NCI-H748 (cell line): Measurements from ENCODE around the gene RYR2.
A peak's percentile ranks its signal among the peaks of the same experiment; 100 is the strongest.
"Not testable (repeated sequence)": the region's sequence is repeated elsewhere in the genome, so short reads cannot be mapped to it uniquely, and the experiment has no call there.

ENCODE experiments used
- DNase-seq: peaks from one replicate; lab custom pipeline; 2025; ENCODE audit not compliant: unreplicated experiment; lab: John Stamatoyannopoulos, UW

RYR2 gene

DNA sequence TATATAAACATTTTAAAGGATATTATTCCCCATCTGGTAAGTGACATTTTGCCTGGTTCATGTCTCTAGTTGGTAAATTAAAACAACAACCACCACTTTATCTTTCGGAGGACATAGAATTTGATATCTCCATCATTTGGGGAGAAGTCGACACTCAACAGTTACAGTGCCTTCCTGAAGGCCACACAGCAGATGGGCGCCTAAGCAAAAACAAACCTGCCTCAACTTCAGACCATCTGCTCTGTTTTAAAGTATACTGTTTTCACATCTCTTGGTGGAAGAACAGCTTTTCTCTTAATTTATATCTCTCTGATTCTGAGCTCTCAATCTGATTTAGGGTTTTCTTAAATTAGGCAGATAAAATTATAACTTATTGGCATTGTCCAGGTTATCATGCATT, 282.2 kb downstream of the RYR2 start:
- no peak for DNase-seq

DNA sequence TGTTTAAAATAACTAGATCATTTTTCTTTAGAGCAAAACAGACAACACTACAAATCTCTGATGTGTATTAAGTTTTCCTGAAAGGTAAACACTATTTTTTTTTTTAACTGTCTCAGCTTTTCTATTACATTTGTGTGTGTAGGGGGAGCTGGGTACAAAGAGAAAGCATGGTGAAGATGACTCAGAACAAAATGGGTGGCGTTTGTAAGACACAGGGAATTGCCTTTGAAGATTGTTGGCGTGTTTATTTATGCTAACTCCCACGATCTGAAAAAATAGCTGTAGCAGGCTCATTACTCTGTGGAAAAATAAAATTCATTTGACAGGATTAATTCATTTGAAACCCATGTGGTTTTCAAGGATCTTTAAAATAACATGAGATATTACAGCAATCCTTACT, 285.1 kb downstream of the RYR2 start:
- no peak for DNase-seq

DNA sequence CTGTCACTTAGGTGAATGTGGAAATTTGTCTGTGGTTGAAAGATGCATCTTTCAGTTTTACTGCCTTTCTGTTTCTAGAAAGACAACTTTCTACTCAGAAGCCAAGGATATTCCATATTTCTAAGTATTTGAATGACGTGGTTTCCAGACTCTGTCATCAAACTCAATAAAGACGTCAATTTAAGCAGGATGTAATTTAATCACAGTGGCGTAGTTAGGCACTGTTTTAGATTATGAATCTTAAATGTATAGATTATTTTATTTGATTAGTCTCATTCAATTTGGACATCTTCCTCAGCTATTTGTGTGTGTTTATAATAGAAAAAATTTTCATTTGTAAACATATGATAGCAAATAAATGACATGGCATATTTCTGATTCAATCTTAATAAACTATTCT, 298.9 kb downstream of the RYR2 start:
- DNase-seq, result no peak

DNA sequence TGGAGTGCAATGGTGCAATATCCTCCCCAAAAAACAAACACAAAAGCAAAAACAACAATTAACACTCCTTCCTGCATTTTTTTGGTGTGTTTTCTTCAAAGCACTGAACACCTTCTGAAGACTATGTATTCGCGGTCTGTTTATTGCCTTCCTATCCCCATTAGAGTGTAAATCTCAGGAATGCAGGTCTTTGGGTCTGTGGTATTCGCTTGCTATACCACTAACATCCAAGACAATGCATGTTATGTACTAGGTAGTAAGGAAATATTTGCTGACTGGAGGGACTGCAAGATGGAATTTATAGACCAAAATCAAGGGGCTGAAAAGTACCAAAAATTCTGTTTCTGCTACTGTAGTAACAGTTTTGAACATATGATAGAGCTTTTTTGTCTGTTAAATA, 299.4 kb downstream of the RYR2 start:
- no peak for DNase-seq

DNA sequence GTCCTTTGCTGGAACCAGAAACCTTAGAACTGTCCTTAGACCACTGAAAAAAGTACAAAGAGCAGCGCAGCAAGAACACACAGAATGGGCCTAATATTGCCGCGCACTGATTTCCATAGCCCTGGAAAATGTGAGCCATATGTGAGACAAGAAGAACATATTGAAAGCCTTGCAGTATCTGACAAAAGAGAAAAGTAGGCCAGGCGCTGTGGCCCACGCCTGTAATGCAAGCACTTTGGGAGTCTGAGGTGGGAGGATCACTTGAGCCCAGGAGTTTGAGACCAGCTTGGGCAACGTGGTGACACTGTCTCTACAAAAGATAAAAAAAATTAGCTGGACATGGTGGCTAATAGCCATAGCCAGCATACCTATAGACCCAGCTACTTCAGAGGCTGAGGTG, 300.7 kb downstream of the RYR2 start:
- DNase-seq, result no peak

DNA sequence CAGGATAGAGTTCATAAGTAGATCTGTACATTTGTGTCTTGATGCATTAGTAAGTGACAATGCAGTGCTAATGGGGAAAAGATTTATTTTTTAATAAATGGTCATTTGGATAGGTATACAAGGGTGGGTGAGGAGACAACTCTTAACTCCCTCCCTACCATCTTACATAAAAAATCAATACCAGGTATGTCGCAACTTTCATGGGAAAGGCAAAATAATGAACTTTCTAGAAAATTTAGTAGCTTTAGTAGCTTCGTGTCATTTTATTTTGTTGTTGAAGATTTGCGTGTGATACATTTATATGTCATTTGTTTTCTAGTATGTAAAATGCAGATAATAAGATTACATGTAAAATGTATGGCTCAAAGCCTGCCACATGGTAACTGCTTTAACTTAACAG, 310.8 kb downstream of the RYR2 start:
- no peak for DNase-seq

DNA sequence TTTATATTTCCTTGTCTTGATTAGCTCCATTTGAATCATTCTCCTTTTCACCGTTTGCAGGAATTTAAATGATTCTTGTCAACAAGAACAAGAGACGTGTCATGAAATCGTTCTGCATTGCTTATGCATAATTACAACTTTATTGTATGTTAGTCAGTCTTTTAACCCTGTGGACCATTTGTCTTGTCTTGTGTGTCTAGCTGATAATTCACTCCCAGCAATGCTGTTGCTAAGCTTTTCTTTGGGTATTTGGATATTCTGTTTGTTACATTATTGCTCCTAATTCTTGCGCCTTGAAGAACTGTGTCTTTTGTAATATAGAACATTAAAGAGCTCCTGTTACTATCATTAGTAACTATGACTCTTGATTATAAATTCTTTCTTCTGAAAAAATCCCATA, 311.9 kb downstream of the RYR2 start:
- DNase-seq, result no peak

DNA sequence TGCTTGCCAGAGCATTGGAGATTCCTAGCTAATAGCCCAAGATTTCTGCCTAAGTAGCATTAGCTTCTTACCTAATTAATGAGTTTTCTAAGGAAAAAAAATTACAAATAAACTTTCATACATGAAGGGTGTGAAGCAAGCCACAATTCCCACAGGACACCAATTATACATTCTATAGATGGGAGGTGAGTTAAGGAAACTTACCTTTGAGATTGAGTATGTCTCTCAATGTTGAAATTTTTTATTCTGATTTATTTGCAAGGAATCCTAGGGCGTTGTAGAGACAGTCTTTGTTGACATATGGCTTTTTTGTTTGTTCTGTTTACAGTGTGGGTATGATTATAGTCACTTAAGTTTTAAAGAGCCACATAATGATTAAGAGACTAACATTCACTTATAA, 313.0 kb downstream of the RYR2 start:
- DNase-seq, result no peak

DNA sequence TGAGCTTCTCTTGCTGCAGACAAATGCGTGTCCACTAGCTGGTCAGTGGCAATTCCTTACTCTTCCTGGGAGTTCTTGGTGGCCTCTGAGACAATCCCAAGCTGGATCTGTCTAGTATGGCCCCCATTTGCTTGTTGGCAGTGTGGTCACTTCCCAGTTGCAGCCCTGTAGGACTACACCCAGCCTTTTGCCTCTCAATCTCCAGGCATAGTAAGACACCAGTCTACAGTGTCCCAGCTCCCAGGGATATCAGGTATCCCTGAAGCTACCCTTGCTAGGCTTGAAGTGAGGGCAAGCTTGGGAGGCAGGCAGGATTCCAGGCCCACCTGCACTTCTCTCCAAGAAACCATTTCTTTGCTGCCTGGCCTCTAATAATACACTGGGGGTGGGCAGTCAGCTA, 316.6 kb downstream of the RYR2 start:
- DNase-seq, result no peak

DNA sequence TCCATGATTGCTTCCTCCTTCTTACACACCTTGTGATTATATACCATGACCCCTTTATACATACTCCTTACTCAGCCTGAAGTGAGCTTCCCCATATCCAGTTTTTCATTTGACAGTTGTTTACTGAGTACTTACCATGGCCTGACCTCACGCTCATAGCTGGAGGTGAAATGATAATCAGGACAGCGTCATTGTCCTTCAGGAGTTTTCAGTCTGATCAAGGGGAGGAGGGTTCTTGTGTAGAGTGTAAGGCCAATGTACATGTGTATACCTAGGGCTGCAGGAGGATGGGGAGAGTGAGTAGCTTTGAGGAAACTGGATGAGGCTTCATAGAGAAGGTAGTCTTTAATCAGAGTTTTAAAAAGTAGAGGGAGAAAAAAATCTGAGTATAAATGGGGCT, 325.8 kb downstream of the RYR2 start:
- no peak for DNase-seq

DNA sequence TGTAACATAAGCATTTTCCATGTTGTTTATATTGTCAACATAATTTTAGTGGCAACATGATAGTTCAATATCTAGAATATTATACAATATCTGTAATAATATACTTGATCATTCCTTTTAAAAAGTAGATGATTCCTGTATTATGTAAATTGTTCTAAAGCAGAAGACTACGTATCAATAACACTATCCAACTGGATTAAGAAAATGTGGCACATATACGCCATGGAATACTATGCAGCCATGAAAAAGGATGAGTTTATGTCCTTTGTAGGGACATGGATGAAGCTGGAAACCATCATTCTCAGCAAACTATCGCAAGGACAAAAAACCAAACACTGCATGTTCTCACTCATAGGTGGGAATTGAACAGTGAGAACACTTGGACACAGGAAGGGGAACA, 329.5 kb downstream of the RYR2 start:
- DNase-seq, result not testable (repeated sequence)

DNA sequence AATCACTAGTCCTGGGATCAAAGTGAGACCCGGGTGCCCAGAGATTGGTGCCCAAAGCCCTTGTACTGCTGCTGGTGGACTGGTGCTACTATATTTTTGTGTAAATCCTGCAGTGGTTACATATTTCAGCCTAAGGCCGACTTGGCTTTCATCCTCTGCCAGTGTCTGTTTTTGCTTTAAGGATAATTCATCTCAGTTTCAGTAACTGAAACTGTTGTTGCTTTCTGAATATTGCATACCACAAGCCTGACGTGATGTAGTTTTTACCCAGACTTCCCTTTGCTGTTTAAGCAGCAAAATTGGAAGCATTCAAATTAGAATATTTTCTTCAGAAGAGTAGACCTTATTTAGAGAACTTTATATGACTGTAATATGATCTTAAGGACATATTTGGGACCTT, 341.8 kb downstream of the RYR2 start:
- no peak for DNase-seq

DNA sequence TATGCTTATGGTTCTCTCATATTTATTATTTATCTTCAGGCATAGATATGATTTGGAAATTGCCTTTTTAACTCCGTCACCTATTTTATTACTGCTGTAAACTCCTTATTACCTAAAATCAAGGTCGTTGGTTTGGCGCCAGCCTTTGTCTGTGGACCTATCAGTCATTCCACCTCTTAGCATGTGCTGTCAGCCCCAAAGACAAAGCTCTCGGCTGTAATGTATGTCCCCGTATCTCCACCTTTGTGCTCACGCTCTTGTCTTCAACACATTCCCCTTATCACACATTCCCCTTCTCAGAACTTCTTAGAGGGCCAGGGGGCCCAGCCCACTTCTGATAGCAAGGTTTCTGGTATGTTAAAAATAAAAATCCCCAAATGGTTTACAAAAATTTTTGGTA, 342.2 kb downstream of the RYR2 start:
- DNase-seq, result no peak

DNA sequence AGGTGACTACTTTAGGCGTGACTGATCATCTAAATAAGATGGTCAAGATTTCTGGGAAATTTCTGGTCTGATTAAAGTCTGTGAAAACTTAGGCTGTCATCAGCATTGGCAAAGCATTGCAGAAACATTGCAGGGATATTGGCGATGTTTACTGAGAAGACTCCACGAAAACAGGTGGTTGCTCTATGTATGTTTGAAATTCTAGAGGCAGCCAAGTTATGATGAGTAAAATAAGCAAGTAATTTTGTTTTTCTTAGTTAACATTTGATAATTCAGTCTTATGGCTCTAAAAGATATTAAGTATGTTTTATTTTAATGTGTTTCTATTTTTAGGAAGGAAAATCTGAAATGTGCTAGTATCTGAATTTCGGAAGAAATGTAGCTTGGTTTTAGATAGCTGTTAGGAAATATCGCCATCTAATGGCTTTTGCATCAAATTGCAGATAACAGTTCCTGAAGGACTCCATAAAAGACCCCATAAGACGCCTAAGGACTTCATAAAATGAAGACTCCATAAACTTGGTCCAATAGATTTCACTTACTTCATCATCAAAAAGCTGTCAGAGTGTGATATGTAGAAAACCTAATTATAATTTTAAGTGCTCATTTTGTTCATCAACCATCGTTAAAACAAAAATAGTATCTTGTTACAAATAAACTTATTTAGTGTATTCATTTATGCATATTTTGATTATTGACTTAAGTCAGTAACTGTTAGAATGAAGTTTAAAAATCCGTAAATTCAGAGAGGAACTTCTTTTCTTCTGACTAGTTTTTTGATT, 344.6 kb downstream of the RYR2 start:
- DNase-seq, result peak; percentile 30

DNA sequence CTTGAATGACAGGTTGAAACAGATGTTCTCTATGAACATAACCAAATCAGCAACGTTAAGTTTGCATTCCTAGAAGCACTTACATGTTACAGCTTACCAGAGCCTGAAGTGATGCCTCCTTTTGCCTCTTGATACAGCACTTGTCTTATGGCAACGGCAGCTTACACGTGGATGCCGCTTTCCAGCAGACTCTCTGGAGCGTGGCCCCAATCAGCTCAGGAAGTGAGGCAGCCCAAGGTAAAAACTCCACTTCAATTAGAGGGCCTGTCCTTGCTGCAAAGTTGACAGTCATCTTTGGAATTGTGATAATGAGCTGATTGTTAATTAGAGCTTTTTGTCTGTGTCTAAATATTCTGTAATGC, 345.1 kb downstream of the RYR2 start:
- no peak for DNase-seq

DNA sequence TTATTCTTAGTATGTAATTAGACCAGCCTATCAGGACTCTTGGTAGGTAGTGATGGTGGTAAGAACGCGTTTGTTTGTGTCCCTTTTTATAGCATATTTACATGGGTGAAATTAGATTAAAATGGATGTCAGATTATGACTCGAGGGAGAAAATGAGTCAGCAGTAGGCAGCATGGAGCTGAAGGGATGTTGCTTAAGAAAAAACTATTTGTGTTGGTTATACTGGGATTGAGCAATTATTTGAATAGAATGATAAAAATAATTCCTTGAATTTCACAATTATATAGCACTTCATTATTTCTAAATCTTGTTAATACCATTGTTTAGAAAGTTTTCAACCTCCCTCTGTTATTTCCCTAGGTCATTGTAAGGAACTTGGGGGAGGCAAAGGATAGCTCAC, 348.8 kb downstream of the RYR2 start:
- DNase-seq, result no peak

DNA sequence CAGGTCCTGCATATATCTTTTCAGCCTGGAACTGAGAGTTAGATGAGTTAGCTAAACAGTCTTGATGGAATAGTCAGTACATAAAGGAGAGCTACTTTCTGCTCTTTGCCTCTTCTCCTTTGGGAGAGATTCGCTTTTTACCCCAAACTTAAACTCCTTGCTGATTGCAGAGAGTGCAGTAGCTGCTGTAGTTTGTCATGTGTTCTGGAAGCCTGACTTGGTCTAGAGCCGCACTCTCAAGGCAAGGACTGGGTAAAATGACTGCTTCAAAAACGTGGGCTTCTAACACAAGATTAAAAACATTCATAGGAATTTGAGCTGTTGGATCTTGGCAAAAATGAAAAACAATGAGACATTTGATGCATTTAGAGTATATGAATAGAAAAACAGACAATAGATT, 351.6 kb downstream of the RYR2 start:
- no peak for DNase-seq

DNA sequence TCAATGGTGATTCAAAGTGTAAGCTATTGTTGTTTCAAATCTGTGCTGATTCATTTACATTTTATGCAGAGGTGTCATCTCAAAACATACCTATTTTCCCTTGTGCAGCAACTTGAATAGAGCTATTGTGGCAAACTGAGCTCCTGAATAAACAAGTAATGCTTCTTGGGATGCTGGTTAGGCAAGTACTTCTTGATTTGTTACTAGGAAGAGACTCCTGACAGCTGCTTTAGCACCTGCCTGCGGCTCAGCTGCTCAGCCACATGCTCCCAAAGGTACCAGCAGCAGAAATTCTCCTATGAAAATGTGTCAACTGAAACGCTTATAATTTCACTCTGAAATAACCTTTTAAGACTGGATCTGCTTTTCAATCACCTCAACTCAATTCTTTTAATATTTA, 352.3 kb downstream of the RYR2 start:
- DNase-seq, result no peak

DNA sequence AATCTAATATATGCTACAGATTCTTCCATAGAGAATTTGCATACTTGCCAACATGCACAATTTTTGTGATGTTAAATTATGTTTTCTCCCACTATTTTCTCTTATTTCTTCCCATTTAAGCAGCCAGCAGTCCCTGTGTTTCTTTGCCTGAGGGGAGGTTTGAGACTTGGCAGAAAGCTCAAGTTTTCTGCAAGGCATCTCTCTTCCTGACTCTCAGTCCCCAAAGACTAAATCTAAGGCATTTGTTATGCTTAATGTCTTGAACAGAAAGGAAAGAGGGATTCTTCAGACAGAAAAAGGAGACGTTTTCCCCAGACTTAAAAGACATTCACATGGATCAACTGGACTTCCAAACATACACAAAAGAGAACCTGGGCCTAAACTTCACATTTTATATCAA, 354.4 kb downstream of the RYR2 start:
- DNase-seq, result no peak

DNA sequence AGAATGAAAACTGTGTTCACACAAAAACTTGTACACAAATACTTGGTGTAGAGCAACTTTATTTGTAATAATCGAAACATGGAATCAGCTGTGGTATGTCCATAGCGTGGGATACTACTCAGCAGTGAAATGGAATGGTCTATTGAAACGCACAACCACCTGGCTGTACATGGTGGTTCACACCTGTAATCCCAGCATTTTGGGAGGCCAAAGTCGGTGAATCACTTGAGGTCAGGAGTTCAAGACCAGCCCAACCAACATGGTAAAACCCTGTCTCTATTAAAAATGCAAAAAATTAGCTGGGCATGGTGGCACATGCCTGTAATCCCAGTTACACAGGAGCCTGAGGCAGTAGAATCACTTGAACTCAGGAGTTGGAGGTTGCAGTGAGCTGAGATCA, 356.8 kb downstream of the RYR2 start:
- no peak for DNase-seq

DNA sequence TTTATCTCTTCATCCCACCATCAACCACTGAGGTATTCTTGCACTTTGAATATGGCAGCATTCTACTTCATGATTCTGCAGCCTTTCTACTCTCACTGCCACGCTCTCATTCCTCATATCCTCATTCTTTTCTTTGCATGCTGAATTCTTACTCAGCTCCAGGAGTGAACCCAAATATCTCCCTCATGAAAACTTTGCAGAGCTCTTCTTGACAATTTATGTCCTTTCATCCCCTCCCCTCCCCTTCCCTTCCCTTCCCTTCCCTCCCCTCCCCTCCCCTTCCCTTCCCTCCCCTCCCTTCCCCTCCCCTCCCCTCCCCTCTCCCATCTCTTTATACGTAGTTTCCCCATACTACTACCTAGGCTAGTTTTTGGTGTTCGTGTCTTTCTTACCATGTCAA, 363.9 kb downstream of the RYR2 start:
- DNase-seq, result no peak

DNA sequence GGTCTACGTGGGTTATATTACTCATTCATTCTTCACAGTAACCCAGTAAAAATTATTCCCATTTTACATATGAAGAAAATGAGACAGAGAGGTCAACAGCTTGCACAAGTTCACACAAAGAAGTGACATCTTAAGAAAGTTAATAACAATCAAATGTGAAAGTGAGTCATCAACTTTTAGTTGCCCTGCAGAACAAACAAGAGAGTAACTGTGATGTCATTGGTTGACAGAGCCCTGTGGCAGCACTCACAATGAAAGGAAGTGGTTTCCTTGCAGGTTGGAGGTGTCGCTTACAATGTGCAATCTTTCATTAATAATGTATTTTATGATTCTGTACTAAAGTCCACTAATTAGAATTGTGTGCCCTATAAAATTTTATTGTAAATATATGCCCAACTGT, 369.6 kb downstream of the RYR2 start:
- DNase-seq, result no peak

DNA sequence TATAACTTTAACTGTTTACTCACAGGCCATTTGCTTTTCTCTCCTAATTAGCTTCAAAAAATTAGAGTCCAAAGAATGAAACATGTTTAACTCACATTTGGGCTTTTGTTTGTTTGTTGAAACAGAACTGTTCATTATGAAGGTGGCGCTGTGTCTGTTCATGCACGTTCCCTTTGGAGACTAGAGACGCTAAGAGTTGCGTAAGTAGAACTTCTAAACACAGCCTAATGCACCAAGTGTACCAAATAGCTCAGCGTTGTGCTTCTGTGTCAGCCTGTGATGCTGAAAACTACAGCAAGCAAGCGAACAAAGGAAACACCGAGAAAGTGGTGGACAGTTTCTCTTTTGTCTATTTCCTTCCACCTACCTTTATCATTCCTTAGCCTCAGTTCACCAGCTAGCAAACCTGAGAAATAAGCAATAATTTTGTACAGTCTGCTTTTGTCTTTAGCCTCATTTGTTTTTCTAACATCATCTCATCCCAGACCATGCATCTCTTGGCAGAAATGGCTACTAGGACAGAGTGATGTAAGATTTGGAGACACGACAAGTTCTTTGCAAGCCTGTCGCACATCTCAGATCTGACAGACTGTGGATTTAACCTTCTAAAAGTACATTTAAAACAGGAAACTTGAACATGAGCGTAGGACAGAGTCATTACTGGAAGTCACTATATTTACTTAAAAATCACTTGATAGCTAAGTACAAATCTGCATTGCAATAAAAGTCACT, 375.1 kb downstream of the RYR2 start:
- no peak for DNase-seq
